K562 (cell line): ENCODE data around the gene TCF4. TPM values are rescaled to one million over a fixed set of nuclear protein-coding genes. Genes with fewer than 3 reads are reported as not detected.

ENCODE experiments used
- ATAC-seq: fragments of 200-7000 bp; cut with Tn5 transposase; 3 replicates; pipeline ENCODE4 v1.9.1; 2020; ENCODE audit warnings: moderate library complexity
- BruUV-seq: library from RNA; stranded (reverse); fragments of 400-500 nt; replicated peaks from 2 replicates; lab custom pipeline; 2021; lab: Mats Ljungman, UMichigan
- CTCF ChIA-PET: fragments of 300-600 bp; formaldehyde crosslinking; extraction: SDS; loops from one replicate; lab custom pipeline; 2021; ENCODE audit warnings: low intra/inter-chr PET ratio; lab: Yijun Ruan, JAX
- POLR2A ChIA-PET: fragments of 300-600, 350-650 bp; sonication (Branson Sonifier 250); formaldehyde crosslinking; extraction: SDS; loops from one replicate; lab custom pipeline; 2021; ENCODE audit warnings: antibody characterized with exemption, inconsistent platforms; lab: Yijun Ruan, JAX
- DNase-seq, 4 experiments: peaks; one replicate each; pipeline versions ENCODE4 v3.0.0 to v3.0.0-alpha.2; 2011 to 2018; ENCODE audit warnings: low spot score in 3 of 4, mixed read lengths in 3 of 4; ENCODE audit errors: extremely low read depth in 1 of 4
- FAIRE-seq: peaks from 2 replicates; lab custom pipeline; 2011; peaks lifted over from hg19 to GRCh38; lab: Jason Lieb, UNC
- H2AFZ ChIP-seq: 2 replicates; pipeline ENCODE4 v1.6.0; 2011; ENCODE audit warnings: low read depth, low read length, control low read depth, inconsistent platforms
- H3K27ac ChIP-seq: fragments of 200-600 bp; 3 replicates; pipeline ENCODE4 v1.8.0; 2011; ENCODE audit warnings: low read depth, mild to moderate bottlenecking, control low read depth, inconsistent platforms, low read length, moderate library complexity, mixed read lengths; ENCODE audit errors: extremely low read depth
- H3K27me3 ChIP-seq, 2 experiments: fragments of 300-600 bp in 1 of 2; 2 replicates in 1 of 2; 3 replicates in 1 of 2; pipeline versions ENCODE4 v1.6.0 to v1.8.0; 2011; ENCODE audit warnings: inconsistent platforms in 2 of 2, low read length in 2 of 2, mild to moderate bottlenecking in 1 of 2, mixed read lengths in 1 of 2, moderate library complexity in 1 of 2; ENCODE audit not compliant: control insufficient read depth in 2 of 2, insufficient read depth in 2 of 2
- H3K36me3 ChIP-seq: fragments of 300-600 bp; 3 replicates; pipeline ENCODE4 v1.8.0; 2011; ENCODE audit warnings: mild to moderate bottlenecking, low read length, inconsistent platforms; ENCODE audit not compliant: control insufficient read depth, insufficient read depth
- H3K4me1 ChIP-seq, 2 experiments: fragments of 200-600 bp in 1 of 2; replicated peaks in 1 of 2; 2 replicates in 1 of 2; 3 replicates in 1 of 2; pipeline versions ENCODE4 v1.5.1 to v1.8.0; 2011; ENCODE audit warnings: inconsistent platforms in 2 of 2, low read length in 2 of 2, mild to moderate bottlenecking in 1 of 2, mixed read lengths in 1 of 2, moderate library complexity in 1 of 2; ENCODE audit not compliant: control insufficient read depth in 2 of 2, insufficient read depth in 2 of 2
- H3K4me2 ChIP-seq: 2 replicates; pipeline ENCODE4 v1.6.1; 2011; ENCODE audit warnings: low read length, control low read depth, inconsistent platforms, mixed read lengths; ENCODE audit not compliant: insufficient read depth
- H3K4me3 ChIP-seq: fragments of 200-600 bp; sonication (generic), shearing (Covaris generic); 2 replicates; pipeline ENCODE4 v1.5.1; 2016; ENCODE audit warnings: control low read depth, inconsistent platforms
- H3K79me2 ChIP-seq: fragments of 200-600 bp; 3 replicates; pipeline ENCODE4 v1.8.0; 2011; ENCODE audit warnings: low read length, inconsistent platforms; ENCODE audit not compliant: control insufficient read depth, insufficient read depth
- H3K9ac ChIP-seq, 2 experiments: 2 replicates each; pipeline versions ENCODE4 v1.6.0 to v1.6.1; 2011; ENCODE audit warnings: low read depth in 2 of 2, low read length in 2 of 2, control low read depth in 1 of 2, inconsistent platforms in 1 of 2, mild to moderate bottlenecking in 1 of 2, mixed read lengths in 1 of 2; ENCODE audit not compliant: insufficient read depth in 1 of 2
- H3K9me1 ChIP-seq: one replicate; pipeline ENCODE4 v1.6.0; 2011; ENCODE audit warnings: inconsistent platforms, mild to moderate bottlenecking, low read length, moderate library complexity; ENCODE audit not compliant: control insufficient read depth, insufficient read depth
- H3K9me3 ChIP-seq: replicated peaks from 2 replicates; pipeline ENCODE4 v1.5.1; 2011; ENCODE audit warnings: low read depth, low read length, inconsistent platforms; ENCODE audit not compliant: control insufficient read depth, insufficient read depth
- H4K20me1 ChIP-seq: replicated peaks from 2 replicates; pipeline ENCODE4 v1.6.1; 2011; ENCODE audit warnings: low read length, inconsistent platforms, mixed read lengths; ENCODE audit not compliant: control insufficient read depth, insufficient read depth
- ATF7 ChIP-seq: fragments of 450-650 bp; IDR thresholded peaks from 2 replicates; pipeline ENCODE4 v1.7.1; 2014; ENCODE audit warnings: mild to moderate bottlenecking, moderate library complexity
- NFE2L1 ChIP-seq: fragments of 450-650 bp; IDR thresholded peaks from 2 replicates; pipeline ENCODE4 v1.6.1; 2016; ENCODE audit warnings: missing genetic modification characterization, low read depth, mild to moderate bottlenecking, missing compliant biosample characterization, moderate library complexity, borderline replicate concordance
- NR2C2 ChIP-seq, 2 experiments: fragments of 200-800 bp in 1 of 2; sonication (Bioruptor generic) in 1 of 2; sonication (generic) in 1 of 2; formaldehyde crosslinking in 1 of 2; IDR thresholded peaks; 2 replicates each; pipeline versions ENCODE4 v1.6.1 to v1.8.0; 2016 to 2022; ENCODE audit warnings: mild to moderate bottlenecking in 1 of 2, missing compliant biosample characterization in 1 of 2, missing genetic modification characterization in 1 of 2, missing genetic modification reagents in 1 of 2
- PHF21A ChIP-seq: fragments of 450-650 bp; IDR thresholded peaks from 2 replicates; pipeline ENCODE4 v1.6.1; 2017; ENCODE audit warnings: low read depth, borderline replicate concordance
- SIN3A ChIP-seq, 2 experiments: fragments of 150-350 bp in 1 of 2; IDR thresholded peaks; 2 replicates each; pipeline ENCODE4 v1.6.1; 2011 to 2016; ENCODE audit warnings: borderline replicate concordance in 2 of 2, low read depth in 2 of 2, low read length in 2 of 2, mild to moderate bottlenecking in 2 of 2, moderate library complexity in 2 of 2; ENCODE audit not compliant: control insufficient read depth in 1 of 2
- ZC3H4 ChIP-seq: sonication (generic); formaldehyde crosslinking; IDR thresholded peaks from 2 replicates; pipeline ENCODE4 v1.9.0; 2021; ENCODE audit warnings: missing genetic modification reagents, borderline replicate concordance
- ZNF384 ChIP-seq: IDR thresholded peaks from 2 replicates; pipeline ENCODE4 v1.6.1; 2012; ENCODE audit warnings: low read depth, low read length, improper control_type of control experiment
- WGBS: fragments of 100-300 bp; shearing (Covaris generic); methylation state at CpG from one replicate; pipeline ENCODE4 v1.1.6; 2016; ENCODE audit warnings: low coverage, mixed read lengths; ENCODE audit not compliant: insufficient coverage; ENCODE audit errors: missing lambda C conversion rate; 5-methylcytosine and 5-hydroxymethylcytosine counted together
- in situ Hi-C: fragments of 300-500 bp; cut with MboI; formaldehyde crosslinking; loops from 4 replicates; pipeline ENCODE4 v1.15.0; 2018; ENCODE audit warnings: inconsistent platforms, mixed read lengths
- intact Hi-C: fragments of 100-400 bp; cut with micrococcal nuclease; formaldehyde crosslinking; loops from 2 replicates; pipeline ENCODE4 v1.14.2; 2022
- polyA plus RNA-seq, 8 experiments: library from polyadenylated mRNA; depleted of rRNA in 4 of 8; stranded (reverse) in 5 of 8; unstranded in 3 of 8; fragments of >200 nt; fragmentation: Nextera tagmentation in 2 of 8; fragmentation: Illumina TruSeq in 1 of 8; extraction: Ambion mirVana in 2 of 8; extraction: Trizol in 1 of 8; gene quantifications; 2 replicates each; pipeline versions ENCODE4 v1.2.1 to v1.2.3, GENCODE V29; 2011 to 2014; ENCODE audit warnings: inconsistent platforms in 1 of 8, missing spikeins in 1 of 8
- total RNA-seq, 7 experiments: library from RNA; depleted of rRNA in 6 of 7; stranded (reverse); fragments of >200 nt in 6 of 7; fragmentation: Illumina TruSeq in 2 of 7; extraction: Trizol in 2 of 7; gene quantifications; 2 replicates each; pipeline versions ENCODE4 v1.2.1 to v1.2.3, GENCODE V29; 2011 to 2021; ENCODE audit warnings: low replicate concordance in 1 of 7
- TF ChIP-seq, protein P1 (sequence below): fragments of 250-450 bp; sonication (Bioruptor Pico); IDR thresholded peaks from 2 replicates; pipeline ENCODE4 v1.8.0; 2021; ENCODE audit warnings: moderate library complexity, mild to moderate bottlenecking, inconsistent platforms
- TF ChIP-seq, protein P2 (sequence below): IDR thresholded peaks from 2 replicates; pipeline ENCODE4 v1.6.1; 2011; ENCODE audit not compliant: insufficient read length; ENCODE audit errors: extremely low read depth
- TF ChIP-seq, protein P3 (sequence below): fragments of 450-650 bp; IDR thresholded peaks from 2 replicates; pipeline ENCODE4 v1.6.1; 2016; ENCODE audit warnings: antibody characterized with exemption

Gene TCF4
- total and polyA plus RNA-seq, 9 of the 15 experiments (the other 6 are each of a cell fraction or from before 2014, with no cell fraction given), result 4.8 to 24.7 (median 15.2) TPM

DNA sequence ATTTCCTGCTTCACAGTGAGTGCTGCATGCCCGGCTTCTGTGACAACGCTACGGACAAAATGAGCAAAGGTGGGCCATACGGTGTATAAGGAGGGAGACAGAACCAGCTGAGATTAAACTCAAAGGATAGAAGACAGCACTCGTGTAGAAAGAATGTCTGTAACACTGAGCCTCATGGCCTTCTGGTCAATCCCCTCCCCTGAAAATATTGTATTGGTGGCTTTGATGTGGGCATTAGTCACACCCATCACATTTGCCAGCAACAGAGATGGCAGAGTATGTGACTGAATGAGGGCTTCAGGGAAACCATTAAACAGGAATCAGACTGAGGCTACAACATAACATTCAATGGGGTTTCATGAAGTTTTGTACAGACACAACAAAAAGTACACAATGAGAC lies 341.0 kb downstream of the TCF4 start:
- BruUV-seq, result no TSS peak
- Histone ChIP-seq H3K79me2 (no peaks in the 10 kb centered on the region), H2AFZ (no peak overlapping the region), H3K4me2 (no peak overlapping the region), H3K27me3 (no peaks in the 10 kb centered on the region), H3K36me3 (no peaks in the 10 kb centered on the region; the same call in 2 of the 3 replicates), H3K4me1 (peaks cover 2 to 13% of the 10 kb centered on the region in 2 experiments; a peak in 3 of 5 replicates), H3K9me1 (no peaks in the 10 kb centered on the region), H4K20me1 (no peaks in the 10 kb centered on the region), H3K9ac (no peak overlapping the region), H3K27ac (no peak overlapping the region), H3K9me3 (no peaks in the 10 kb centered on the region), H3K4me3 (no peak overlapping the region)
- intact Hi-C loops (no loop called here), in situ Hi-C loops (loop anchor here (25.0 kb wide), 2 partner anchors 540 to 1315 kb away; no protein-coding TSS in a partner anchor)
- FAIRE-seq (no peak), ATAC-seq (no peak), DNase-seq (no peak)
- 88% methylated on average over 4 of the region's 5 CpGs for WGBS
- ChIA-PET POLR2A (no interaction called here), CTCF (no interaction called here)
- TF ChIP-seq ZNF384 (no peak), NR2C2 (CRISPR knock-in tag; IDR thresholded peaks at IDR 0.05) (no peak), NR2C2 (tag; IDR thresholded peaks at IDR 0.05) (no peak), PHF21A (no peak), NFE2L1 (tag) (no peak), ZC3H4 (CRISPR knock-in tag) (no peak), ATF7 (no peak), SIN3A (IDR thresholded peaks at IDR 0.05; ENCODE audit: borderline replicate concordance in 2 of 2, control insufficient read depth in 1 of 2, low read depth in 2 of 2, low read length in 2 of 2) (no peak)
- TF ChIP-seq, protein P1, sequence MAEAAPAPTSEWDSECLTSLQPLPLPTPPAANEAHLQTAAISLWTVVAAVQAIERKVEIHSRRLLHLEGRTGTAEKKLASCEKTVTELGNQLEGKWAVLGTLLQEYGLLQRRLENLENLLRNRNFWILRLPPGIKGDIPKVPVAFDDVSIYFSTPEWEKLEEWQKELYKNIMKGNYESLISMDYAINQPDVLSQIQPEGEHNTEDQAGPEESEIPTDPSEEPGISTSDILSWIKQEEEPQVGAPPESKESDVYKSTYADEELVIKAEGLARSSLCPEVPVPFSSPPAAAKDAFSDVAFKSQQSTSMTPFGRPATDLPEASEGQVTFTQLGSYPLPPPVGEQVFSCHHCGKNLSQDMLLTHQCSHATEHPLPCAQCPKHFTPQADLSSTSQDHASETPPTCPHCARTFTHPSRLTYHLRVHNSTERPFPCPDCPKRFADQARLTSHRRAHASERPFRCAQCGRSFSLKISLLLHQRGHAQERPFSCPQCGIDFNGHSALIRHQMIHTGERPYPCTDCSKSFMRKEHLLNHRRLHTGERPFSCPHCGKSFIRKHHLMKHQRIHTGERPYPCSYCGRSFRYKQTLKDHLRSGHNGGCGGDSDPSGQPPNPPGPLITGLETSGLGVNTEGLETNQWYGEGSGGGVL (CRISPR knock-in tag), result no peak
- TF ChIP-seq, protein P2, sequence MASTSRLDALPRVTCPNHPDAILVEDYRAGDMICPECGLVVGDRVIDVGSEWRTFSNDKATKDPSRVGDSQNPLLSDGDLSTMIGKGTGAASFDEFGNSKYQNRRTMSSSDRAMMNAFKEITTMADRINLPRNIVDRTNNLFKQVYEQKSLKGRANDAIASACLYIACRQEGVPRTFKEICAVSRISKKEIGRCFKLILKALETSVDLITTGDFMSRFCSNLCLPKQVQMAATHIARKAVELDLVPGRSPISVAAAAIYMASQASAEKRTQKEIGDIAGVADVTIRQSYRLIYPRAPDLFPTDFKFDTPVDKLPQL, result no peak
- TF ChIP-seq, protein P3, sequence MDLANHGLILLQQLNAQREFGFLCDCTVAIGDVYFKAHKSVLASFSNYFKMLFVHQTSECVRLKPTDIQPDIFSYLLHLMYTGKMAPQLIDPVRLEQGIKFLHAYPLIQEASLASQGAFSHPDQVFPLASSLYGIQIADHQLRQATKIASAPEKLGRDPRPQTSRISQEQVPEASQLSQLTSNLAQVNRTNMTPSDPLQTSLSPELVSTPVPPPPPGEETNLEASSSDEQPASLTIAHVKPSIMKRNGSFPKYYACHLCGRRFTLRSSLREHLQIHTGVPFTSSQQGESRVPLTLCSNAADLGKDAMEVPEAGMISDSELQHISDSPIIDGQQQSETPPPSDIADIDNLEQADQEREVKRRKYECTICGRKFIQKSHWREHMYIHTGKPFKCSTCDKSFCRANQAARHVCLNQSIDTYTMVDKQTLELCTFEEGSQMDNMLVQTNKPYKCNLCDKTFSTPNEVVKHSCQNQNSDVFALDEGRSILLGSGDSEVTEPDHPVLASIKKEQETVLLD, result no peak
